ENCODE data around the gene ABAT. TPM values are rescaled to one million over a fixed set of nuclear protein-coding genes. Genes with fewer than 3 reads are reported as not detected.

ABAT gene
- total and polyA plus RNA-seq, 4 donors: 4.4 to 14.0 (median 7.1) TPM

GRCh38 chr16:8663192-8664089 lies 11.0 kb upstream of the ABAT start:
- Histone ChIP-seq H3K4me1 (ENCODE audit: control insufficient read depth in 5 of 5, insufficient read depth in 5 of 5, low read length in 5 of 5) (no peaks in the 10 kb centered on the region), H3K27me3 (ENCODE audit: control insufficient read depth in 3 of 3, insufficient read depth in 3 of 3, low read length in 2 of 3) (no peaks in the 10 kb centered on the region), H3K9me3 (ENCODE audit: control insufficient read depth in 4 of 4, insufficient read depth in 3 of 4, low read length in 3 of 4) (no peaks in the 10 kb centered on the region), H3K36me3 (ENCODE audit: control insufficient read depth in 4 of 4, insufficient read depth in 4 of 4, low read length in 4 of 4) (peaks cover 0 to 7% (median 5%) of the 10 kb centered on the region in 4 donors), H3K4me3 (no peak overlapping the region), H3K9ac (ENCODE audit: insufficient read depth in 1 of 2, low read length in 2 of 2) (no peak overlapping the region), H3K27ac (ENCODE audit: low read depth in 1 of 2, low read length in 1 of 2) (no peak overlapping the region)
- DNase-seq (peak in 1 of 3 donors; percentile 20), ATAC-seq (ENCODE audit: insufficient read depth, low FRiP score) (no peak)
- WGBS, 2 donors: 74 to 87% methylated on average over 9 of the region's 9 CpGs
- TF ChIP-seq CTCF (IDR thresholded peaks at IDR 0.05; ENCODE audit: control extremely low read depth, extremely low read depth): no peak

DNA sequence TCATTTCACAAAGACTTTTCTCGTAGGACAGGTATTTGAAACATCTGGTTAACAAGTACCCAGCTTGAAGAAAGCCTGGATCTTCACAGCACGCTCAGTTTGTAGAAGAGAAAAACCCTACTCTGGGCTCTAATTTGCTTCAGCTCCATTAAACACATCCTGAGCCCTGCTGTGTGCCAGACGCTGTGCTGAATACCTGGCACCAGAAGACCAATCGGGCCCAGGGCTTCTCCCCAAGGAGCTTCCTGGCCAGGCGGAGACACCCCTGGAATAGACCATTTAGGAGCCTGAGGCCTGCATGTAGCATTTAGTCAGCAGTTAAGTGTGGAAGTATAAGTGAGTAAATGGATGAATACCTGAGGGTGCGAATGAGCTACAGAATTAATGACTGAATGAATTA lies 8.9 kb upstream of the ABAT start:
- Histone ChIP-seq H3K4me1 (ENCODE audit: control insufficient read depth in 5 of 5, insufficient read depth in 5 of 5, low read length in 5 of 5) (no peaks in the 10 kb centered on the region), H3K9me3 (ENCODE audit: control insufficient read depth in 4 of 4, insufficient read depth in 3 of 4, low read length in 3 of 4) (no peaks in the 10 kb centered on the region), H3K9ac (ENCODE audit: insufficient read depth in 1 of 2, low read length in 2 of 2) (no peak overlapping the region), H3K27ac (ENCODE audit: low read depth in 1 of 2, low read length in 1 of 2) (no peak overlapping the region), H3K36me3 (ENCODE audit: control insufficient read depth in 4 of 4, insufficient read depth in 4 of 4, low read length in 4 of 4) (peaks cover 0 to 7% (median 5%) of the 10 kb centered on the region in 4 donors), H3K4me3 (no peak overlapping the region), H3K27me3 (ENCODE audit: control insufficient read depth in 3 of 3, insufficient read depth in 3 of 3, low read length in 2 of 3) (no peaks in the 10 kb centered on the region)
- WGBS, 2 donors: 85 to 89% methylated on average over 6 of the region's 6 CpGs
- DNase-seq (no peak), ATAC-seq (ENCODE audit: insufficient read depth, low FRiP score) (no peak)
- TF ChIP-seq CTCF (IDR thresholded peaks at IDR 0.05; ENCODE audit: control extremely low read depth, extremely low read depth): no peak

DNA sequence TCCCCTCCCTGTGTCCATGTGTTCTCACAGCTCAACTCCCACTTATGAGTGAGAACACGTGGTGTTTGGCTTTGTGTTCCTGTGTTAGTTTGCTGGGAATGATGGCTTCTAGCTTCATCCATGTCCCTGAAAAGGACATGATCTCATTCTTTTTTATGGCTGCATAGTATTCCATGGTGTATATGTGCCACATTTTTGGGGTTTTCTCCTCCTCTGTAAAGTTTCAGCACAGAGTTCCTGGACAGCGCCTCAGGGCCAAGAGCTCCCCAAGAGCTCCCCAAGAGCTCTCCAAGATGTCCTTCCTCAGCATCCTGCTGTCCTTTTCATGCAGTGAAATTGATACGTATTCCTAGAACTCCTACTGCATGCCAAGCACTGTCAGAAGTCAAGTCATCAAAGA lies 6.9 kb upstream of the ABAT start:
- H3K9ac ChIP-seq (ENCODE audit: insufficient read depth in 1 of 2, low read length in 2 of 2): no peak overlapping the region
- WGBS, 2 donors: 95 to 97% methylated on average over 3 of the region's 3 CpGs
- H3K27me3 ChIP-seq (ENCODE audit: control insufficient read depth in 3 of 3, insufficient read depth in 3 of 3, low read length in 2 of 3): no peaks in the 10 kb centered on the region
- no peak overlapping the region for H3K4me3 ChIP-seq
- TF ChIP-seq CTCF (IDR thresholded peaks at IDR 0.05; ENCODE audit: control extremely low read depth, extremely low read depth): no peak
- H3K4me1 ChIP-seq (ENCODE audit: control insufficient read depth in 5 of 5, insufficient read depth in 5 of 5, low read length in 5 of 5): no peaks in the 10 kb centered on the region
- H3K36me3 ChIP-seq (ENCODE audit: control insufficient read depth in 4 of 4, insufficient read depth in 4 of 4, low read length in 4 of 4): peaks cover 0 to 7% (median 5%) of the 10 kb centered on the region in 4 donors
- no peaks in the 10 kb centered on the region for H3K9me3 ChIP-seq (ENCODE audit: control insufficient read depth in 4 of 4, insufficient read depth in 3 of 4, low read length in 3 of 4)
- DNase-seq (no peak), ATAC-seq (ENCODE audit: insufficient read depth, low FRiP score) (no peak)
- no peak overlapping the region for H3K27ac ChIP-seq (ENCODE audit: low read depth in 1 of 2, low read length in 1 of 2)
